H1 (cell line): ENCODE results near the gene OR2L8.

Experiments used
- BACH1 ChIP-seq: IDR thresholded peaks from 2 replicates; pipeline ENCODE4 v1.6.1; 2012; ENCODE audit warnings: low read length, improper control_type of control experiment
- BCL11A ChIP-seq, 2 experiments: IDR thresholded peaks; one replicate each; pipeline ENCODE4 v1.6.1; 2011; ENCODE audit warnings: low read depth in 2 of 2, low read length in 2 of 2, mild to moderate bottlenecking in 2 of 2
- EP300 ChIP-seq, 2 experiments: IDR thresholded peaks; 1 replicate in 1 of 2; 2 replicates in 1 of 2; pipeline ENCODE4 v1.6.1; 2011 to 2012; ENCODE audit warnings: low read depth in 2 of 2, low read length in 2 of 2, mild to moderate bottlenecking in 2 of 2, borderline replicate concordance in 1 of 2, inconsistent platforms in 1 of 2, moderate library complexity in 1 of 2
- JUND ChIP-seq: IDR thresholded peaks from 2 replicates; pipeline ENCODE4 v1.6.1; 2011; ENCODE audit warnings: mild to moderate bottlenecking, improper control_type of control experiment, low read length
- KDM4A ChIP-seq: IDR thresholded peaks from one replicate; pipeline ENCODE4 v1.7.1; 2012; ENCODE audit warnings: low read depth, mild to moderate bottlenecking, moderate library complexity, low read length, inconsistent platforms; ENCODE audit not compliant: severe bottlenecking
- POLR2A ChIP-seq, 2 experiments: IDR thresholded peaks; 1 replicate in 1 of 2; 2 replicates in 1 of 2; pipeline ENCODE4 v1.6.1; 2011; ENCODE audit warnings: low read depth in 2 of 2, low read length in 2 of 2, mild to moderate bottlenecking in 2 of 2; ENCODE audit errors: control extremely low read depth in 1 of 2
- RAD21 ChIP-seq, 2 experiments: IDR thresholded peaks in 1 of 2; conservative IDR thresholded peaks in 1 of 2; 2 replicates each; pipeline ENCODE4 v1.6.1; 2011; ENCODE audit warnings: low read depth in 2 of 2, low read length in 2 of 2, improper control_type of control experiment in 1 of 2, inconsistent platforms in 1 of 2, mild to moderate bottlenecking in 1 of 2, moderate library complexity in 1 of 2
- RFX5 ChIP-seq: IDR thresholded peaks from 2 replicates; pipeline ENCODE4 v1.6.1; 2011; ENCODE audit warnings: low read depth, low read length, improper control_type of control experiment, borderline replicate concordance
- TCF12 ChIP-seq: IDR thresholded peaks from 2 replicates; pipeline ENCODE4 v1.6.1; 2011; ENCODE audit warnings: low read depth, mild to moderate bottlenecking, low read length
- ZNF274 ChIP-seq: IDR thresholded peaks from 2 replicates; pipeline ENCODE4 v1.7.0; 2012; ENCODE audit warnings: low read length, borderline replicate concordance; ENCODE audit errors: extremely low read depth
- TF ChIP-seq, protein P1 (sequence below), 3 experiments: IDR thresholded peaks; 1 replicate in 2 of 3; 2 replicates in 1 of 3; pipeline versions ENCODE4 v1.5.1 to v1.6.1; 2011; ENCODE audit warnings: low read length in 3 of 3, mild to moderate bottlenecking in 3 of 3, inconsistent platforms in 2 of 3, low read depth in 1 of 3, moderate library complexity in 1 of 3; ENCODE audit not compliant: insufficient read depth in 1 of 3; ENCODE audit errors: control extremely low read depth in 1 of 3

DNA sequence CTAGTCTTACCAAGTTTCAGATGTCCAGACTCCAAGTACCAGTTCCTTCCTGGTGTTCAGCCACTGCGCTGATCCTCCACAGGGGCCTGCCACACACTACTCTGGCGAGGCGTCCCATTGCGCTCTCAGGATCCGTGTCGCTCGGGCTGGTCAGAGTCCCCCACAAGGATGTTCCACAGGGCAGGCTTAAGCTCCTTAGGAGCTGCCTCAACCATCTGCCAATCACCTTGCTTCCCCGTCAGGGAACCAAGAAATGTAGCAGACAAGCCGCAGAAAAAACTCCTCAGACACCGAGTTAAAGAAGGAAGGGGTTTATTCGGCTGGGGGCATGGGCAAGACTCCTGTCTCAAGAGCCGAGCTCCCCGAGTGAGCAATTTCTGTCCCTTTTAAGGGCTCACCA is 43.5 kb upstream of the OR2L8 start:
- TF ChIP-seq RAD21 (IDR thresholded peaks at IDR 0.05 in 1 of 2, conservative IDR thresholded peaks at IDR 0.05 in 1 of 2; ENCODE audit: low read depth in 2 of 2, low read length in 2 of 2) (no peak), ZNF274 (no peak), EP300 (IDR thresholded peaks at IDR 0.05; ENCODE audit: borderline replicate concordance in 1 of 2, low read depth in 2 of 2, low read length in 2 of 2) (no peak), RFX5 (no peak), BCL11A (IDR thresholded peaks at IDR 0.05; ENCODE audit: low read depth in 2 of 2, low read length in 2 of 2) (no peak), KDM4A (no peak), TCF12 (no peak), JUND (no peak), BACH1 (no peak), POLR2A (IDR thresholded peaks at IDR 0.05; ENCODE audit: control extremely low read depth in 1 of 2, low read depth in 2 of 2, low read length in 2 of 2) (no peak)
- TF ChIP-seq, protein P1, sequence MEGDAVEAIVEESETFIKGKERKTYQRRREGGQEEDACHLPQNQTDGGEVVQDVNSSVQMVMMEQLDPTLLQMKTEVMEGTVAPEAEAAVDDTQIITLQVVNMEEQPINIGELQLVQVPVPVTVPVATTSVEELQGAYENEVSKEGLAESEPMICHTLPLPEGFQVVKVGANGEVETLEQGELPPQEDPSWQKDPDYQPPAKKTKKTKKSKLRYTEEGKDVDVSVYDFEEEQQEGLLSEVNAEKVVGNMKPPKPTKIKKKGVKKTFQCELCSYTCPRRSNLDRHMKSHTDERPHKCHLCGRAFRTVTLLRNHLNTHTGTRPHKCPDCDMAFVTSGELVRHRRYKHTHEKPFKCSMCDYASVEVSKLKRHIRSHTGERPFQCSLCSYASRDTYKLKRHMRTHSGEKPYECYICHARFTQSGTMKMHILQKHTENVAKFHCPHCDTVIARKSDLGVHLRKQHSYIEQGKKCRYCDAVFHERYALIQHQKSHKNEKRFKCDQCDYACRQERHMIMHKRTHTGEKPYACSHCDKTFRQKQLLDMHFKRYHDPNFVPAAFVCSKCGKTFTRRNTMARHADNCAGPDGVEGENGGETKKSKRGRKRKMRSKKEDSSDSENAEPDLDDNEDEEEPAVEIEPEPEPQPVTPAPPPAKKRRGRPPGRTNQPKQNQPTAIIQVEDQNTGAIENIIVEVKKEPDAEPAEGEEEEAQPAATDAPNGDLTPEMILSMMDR (IDR thresholded peaks at IDR 0.05; ENCODE audit: control extremely low read depth in 1 of 3, insufficient read depth in 1 of 3, low read depth in 1 of 3, low read length in 3 of 3): no peak
